ENCODE data around the gene RTL10.

RTL10 gene

DNA sequence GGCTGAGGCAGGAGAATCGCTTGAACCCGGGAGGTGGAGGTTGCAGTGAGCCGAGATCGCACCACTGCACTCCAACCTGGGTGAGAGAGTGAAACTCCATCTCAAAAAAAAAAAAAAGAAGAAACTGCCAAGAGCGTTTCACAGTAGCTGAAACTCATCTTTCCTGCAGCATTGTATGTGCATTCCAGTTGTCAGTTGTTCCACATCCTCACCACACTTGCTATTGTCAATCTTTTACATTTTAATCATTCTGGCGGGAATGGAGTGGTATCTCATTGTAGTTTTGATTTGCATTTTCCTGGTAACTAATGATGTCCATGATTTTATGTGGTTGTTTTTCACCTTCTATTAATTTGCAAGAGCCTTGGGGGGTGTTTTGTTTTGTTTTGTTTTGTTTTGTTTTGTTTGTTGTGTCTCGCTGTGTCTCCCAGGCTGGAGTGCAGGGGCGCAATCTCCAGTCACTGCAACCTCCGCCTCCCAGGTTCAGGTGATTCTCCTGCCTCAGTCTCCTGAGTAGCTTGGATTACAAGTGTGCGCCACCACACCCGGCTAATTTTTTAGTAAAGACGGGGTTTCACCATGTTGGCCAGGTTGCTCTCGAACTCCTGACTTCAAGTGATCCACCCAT is 8.1 kb upstream of the RTL10 start:
- H3K4me1 ChIP-seq (ENCODE audit: control insufficient read depth, low read length): peaks cover 5% of the 10 kb centered on the region; the same call in 1 of the 2 replicates
- TF ChIP-seq, protein P1, sequence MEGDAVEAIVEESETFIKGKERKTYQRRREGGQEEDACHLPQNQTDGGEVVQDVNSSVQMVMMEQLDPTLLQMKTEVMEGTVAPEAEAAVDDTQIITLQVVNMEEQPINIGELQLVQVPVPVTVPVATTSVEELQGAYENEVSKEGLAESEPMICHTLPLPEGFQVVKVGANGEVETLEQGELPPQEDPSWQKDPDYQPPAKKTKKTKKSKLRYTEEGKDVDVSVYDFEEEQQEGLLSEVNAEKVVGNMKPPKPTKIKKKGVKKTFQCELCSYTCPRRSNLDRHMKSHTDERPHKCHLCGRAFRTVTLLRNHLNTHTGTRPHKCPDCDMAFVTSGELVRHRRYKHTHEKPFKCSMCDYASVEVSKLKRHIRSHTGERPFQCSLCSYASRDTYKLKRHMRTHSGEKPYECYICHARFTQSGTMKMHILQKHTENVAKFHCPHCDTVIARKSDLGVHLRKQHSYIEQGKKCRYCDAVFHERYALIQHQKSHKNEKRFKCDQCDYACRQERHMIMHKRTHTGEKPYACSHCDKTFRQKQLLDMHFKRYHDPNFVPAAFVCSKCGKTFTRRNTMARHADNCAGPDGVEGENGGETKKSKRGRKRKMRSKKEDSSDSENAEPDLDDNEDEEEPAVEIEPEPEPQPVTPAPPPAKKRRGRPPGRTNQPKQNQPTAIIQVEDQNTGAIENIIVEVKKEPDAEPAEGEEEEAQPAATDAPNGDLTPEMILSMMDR (IDR thresholded peaks at IDR 0.05; ENCODE audit: low read depth, low read length, poor library complexity, severe bottlenecking): no peak
- TF ChIP-seq EZH2phosphoT487 (IDR thresholded peaks at IDR 0.05; ENCODE audit: borderline replicate concordance, low read length): no peak
- H3K4me3 ChIP-seq (ENCODE audit: low read length): no peak overlapping the region
- 0 out of 2 replicates have a peak, but pooled peaks cover under 1% of the 10 kb centered on the region for H3K79me2 ChIP-seq (ENCODE audit: control insufficient read depth, low read length)
- no peak overlapping the region for H3K4me2 ChIP-seq (ENCODE audit: low read length)
- no peak overlapping the region for H3K27ac ChIP-seq (ENCODE audit: low read depth, low read length)
- no peaks in the 10 kb centered on the region for H3K9me2 ChIP-seq (replicated peaks; ENCODE audit: control insufficient read depth, low read length)
- no peaks in the 10 kb centered on the region for H3F3A ChIP-seq (ENCODE audit: control insufficient read depth, insufficient read depth)
- no peaks in the 10 kb centered on the region for H4K20me1 ChIP-seq (ENCODE audit: control insufficient read depth, insufficient read depth, low read depth, low read length)
- H3K9me3 ChIP-seq (ENCODE audit: control insufficient read depth, insufficient read depth, low read length): no peaks in the 10 kb centered on the region
- H3K27me3 ChIP-seq (ENCODE audit: control insufficient read depth, low read length): no peaks in the 10 kb centered on the region
- 0 out of 2 replicates have a peak, but pooled peaks cover under 1% of the 10 kb centered on the region for H3K36me3 ChIP-seq (ENCODE audit: control insufficient read depth, low read length)

DNA sequence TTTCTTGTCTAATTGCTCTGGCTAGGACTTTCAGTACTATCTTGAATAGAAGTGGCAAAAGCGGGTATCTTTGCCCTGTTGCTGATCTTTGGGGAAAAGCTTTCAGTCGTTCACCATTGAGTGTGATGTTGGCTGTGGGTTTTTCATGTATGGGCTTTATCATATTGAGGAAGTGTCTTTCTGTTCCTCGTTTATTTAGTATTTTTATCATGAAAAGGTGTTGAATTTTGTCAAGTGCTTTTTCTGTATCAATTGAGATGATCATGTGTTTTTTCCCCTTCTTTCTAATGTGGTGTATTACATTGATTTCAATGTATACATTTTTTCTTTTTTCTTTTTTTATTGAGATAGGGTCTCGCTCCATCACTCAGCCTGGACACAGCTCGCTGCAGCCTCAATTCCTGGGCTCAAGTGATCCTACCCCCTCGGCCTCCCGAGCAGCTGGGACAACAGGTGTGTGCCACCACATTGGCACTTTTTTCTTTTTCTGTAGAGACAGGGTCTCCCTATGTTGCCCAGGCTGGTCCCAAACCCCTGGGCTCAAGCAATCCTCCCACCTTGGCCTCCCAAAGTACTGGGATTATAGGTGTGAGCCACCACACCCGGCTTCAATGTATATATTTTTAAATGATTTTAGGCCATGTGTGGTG is 5.3 kb upstream of the RTL10 start:
- no peak for TF ChIP-seq EZH2phosphoT487 (IDR thresholded peaks at IDR 0.05; ENCODE audit: borderline replicate concordance, low read length)
- TF ChIP-seq, protein P1 (IDR thresholded peaks at IDR 0.05; ENCODE audit: low read depth, low read length, poor library complexity, severe bottlenecking): no peak

DNA sequence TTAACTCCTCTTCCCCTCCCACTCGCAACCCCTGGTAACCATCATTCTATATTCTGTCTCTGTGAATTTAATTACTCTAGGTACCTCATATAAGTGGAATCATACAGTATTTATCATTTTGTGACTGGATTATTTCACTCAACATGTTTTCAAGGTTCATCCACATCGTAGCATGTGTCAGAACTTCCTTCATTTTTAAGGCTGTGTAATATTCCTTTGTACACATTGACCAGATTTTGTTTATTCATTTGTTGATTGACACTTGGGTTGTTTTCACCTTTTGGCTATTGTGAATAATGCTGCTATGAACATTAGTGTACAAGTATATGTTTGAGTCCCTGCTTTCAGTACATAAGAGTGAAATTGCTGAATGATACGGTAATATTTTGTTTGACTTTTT is 2.7 kb upstream of the RTL10 start:
- Histone ChIP-seq H3K4me1 (ENCODE audit: control insufficient read depth, low read length) (peaks cover 30% of the 10 kb centered on the region), H3K27me3 (ENCODE audit: control insufficient read depth, low read length) (no peaks in the 10 kb centered on the region), H4K20me1 (ENCODE audit: control insufficient read depth, insufficient read depth, low read depth, low read length) (peaks cover 18% of the 10 kb centered on the region), H3F3A (ENCODE audit: control insufficient read depth, insufficient read depth) (no peaks in the 10 kb centered on the region), H3K79me2 (ENCODE audit: control insufficient read depth, low read length) (peaks cover 52% of the 10 kb centered on the region), H3K4me3 (ENCODE audit: low read length) (no peak overlapping the region), H3K36me3 (ENCODE audit: control insufficient read depth, low read length) (peaks cover 33% of the 10 kb centered on the region), H3K9me2 (replicated peaks; ENCODE audit: control insufficient read depth, low read length) (no peaks in the 10 kb centered on the region), H3K9me3 (ENCODE audit: control insufficient read depth, insufficient read depth, low read length) (no peaks in the 10 kb centered on the region), H3K27ac (ENCODE audit: low read depth, low read length) (no peak overlapping the region), H3K4me2 (ENCODE audit: low read length) (no peak overlapping the region)
- TF ChIP-seq, protein P1 (IDR thresholded peaks at IDR 0.05; ENCODE audit: low read depth, low read length, poor library complexity, severe bottlenecking): no peak
- no peak for TF ChIP-seq EZH2phosphoT487 (IDR thresholded peaks at IDR 0.05; ENCODE audit: borderline replicate concordance, low read length)

More for the DNA sequence above, 5.3 kb upstream of the RTL10 start:
- Histone ChIP-seq H3K4me3 (ENCODE audit: low read length) (no peak overlapping the region), H3K9me2 (replicated peaks; ENCODE audit: control insufficient read depth, low read length) (no peaks in the 10 kb centered on the region), H3K79me2 (ENCODE audit: control insufficient read depth, low read length) (peaks cover 28% of the 10 kb centered on the region), H3K27me3 (ENCODE audit: control insufficient read depth, low read length) (no peaks in the 10 kb centered on the region), H3K9me3 (ENCODE audit: control insufficient read depth, insufficient read depth, low read length) (no peaks in the 10 kb centered on the region), H3K27ac (ENCODE audit: low read depth, low read length) (no peak overlapping the region), H3K4me1 (ENCODE audit: control insufficient read depth, low read length) (peaks cover 17% of the 10 kb centered on the region), H3F3A (ENCODE audit: control insufficient read depth, insufficient read depth) (no peaks in the 10 kb centered on the region), H3K4me2 (ENCODE audit: low read length) (no peak overlapping the region), H4K20me1 (ENCODE audit: control insufficient read depth, insufficient read depth, low read depth, low read length) (no peaks in the 10 kb centered on the region), H3K36me3 (ENCODE audit: control insufficient read depth, low read length) (peaks cover 18% of the 10 kb centered on the region)
